NCI-H748 (cell line): Measurements from ENCODE around the gene SRSF4.

Experiments
- DNase-seq: peaks from one replicate; lab custom pipeline; 2025; ENCODE audit not compliant: unreplicated experiment; lab: John Stamatoyannopoulos, UW

Gene SRSF4

DNA sequence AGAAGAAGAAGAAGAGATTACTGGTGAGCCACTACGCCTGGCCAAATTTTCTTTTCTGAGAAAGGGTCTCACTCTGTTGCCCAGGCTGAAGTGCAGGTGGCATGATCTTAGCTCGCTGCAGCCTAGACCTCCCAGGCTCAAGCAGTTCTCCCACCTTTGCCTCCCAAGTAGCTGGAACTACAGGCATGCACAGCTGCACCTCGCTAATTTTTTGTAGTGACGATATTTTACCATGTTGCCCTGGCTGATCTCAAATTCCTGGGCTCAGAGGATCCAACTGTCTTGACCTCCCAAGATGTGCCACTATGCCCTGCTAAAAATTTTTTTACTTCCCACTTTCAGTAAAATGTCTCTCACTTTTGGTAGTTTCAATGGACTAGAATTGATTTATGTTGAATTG is 82.4 kb downstream of the SRSF4 start:
- no peak for DNase-seq
